Measurements from ENCODE around the gene SCGB3A2.

SCGB3A2 gene

GRCh38 chr5:147851578-147851977 lies 26.9 kb upstream of the SCGB3A2 start:
- no peak overlapping the region for H3K27ac ChIP-seq
- H3K9me3 ChIP-seq (ENCODE audit: control insufficient read depth, low read length): no peaks in the 10 kb centered on the region
- H2AFZ ChIP-seq: no peak overlapping the region
- H3K4me2 ChIP-seq (ENCODE audit: low read length): no peak overlapping the region
- no peaks in the 10 kb centered on the region for H3K4me1 ChIP-seq
- H3K27me3 ChIP-seq (ENCODE audit: control insufficient read depth, insufficient read depth, low read length): no peaks in the 10 kb centered on the region
- no peak for TF ChIP-seq CTCF (IDR thresholded peaks at IDR 0.05)
- no peak overlapping the region for H3K4me3 ChIP-seq (ENCODE audit: low read depth, low read length)
- H3K9ac ChIP-seq: no peak overlapping the region
- H3K79me2 ChIP-seq: no peaks in the 10 kb centered on the region
- no peaks in the 10 kb centered on the region for H3K36me3 ChIP-seq (ENCODE audit: control insufficient read depth, insufficient read depth, low read length)

GRCh38 chr5:147852365-147852764 lies 26.1 kb upstream of the SCGB3A2 start:
- no peaks in the 10 kb centered on the region for H3K9me3 ChIP-seq (ENCODE audit: control insufficient read depth, low read length)
- no peaks in the 10 kb centered on the region for H3K79me2 ChIP-seq
- H3K4me3 ChIP-seq (ENCODE audit: low read depth, low read length): no peak overlapping the region
- no peak overlapping the region for H3K4me2 ChIP-seq (ENCODE audit: low read length)
- no peaks in the 10 kb centered on the region for H3K27me3 ChIP-seq (ENCODE audit: control insufficient read depth, insufficient read depth, low read length)
- no peaks in the 10 kb centered on the region for H3K36me3 ChIP-seq (ENCODE audit: control insufficient read depth, insufficient read depth, low read length)
- no peak for TF ChIP-seq CTCF (IDR thresholded peaks at IDR 0.05)
- H3K9ac ChIP-seq: no peak overlapping the region
- no peak overlapping the region for H3K27ac ChIP-seq
- no peak overlapping the region for H2AFZ ChIP-seq
- no peaks in the 10 kb centered on the region for H3K4me1 ChIP-seq

- Histone ChIP-seq H3K27ac (no peak overlapping the region), H3K27me3 (ENCODE audit: control insufficient read depth, insufficient read depth, low read length) (no peaks in the 10 kb centered on the region), H2AFZ (no peak overlapping the region), H3K9me3 (ENCODE audit: control insufficient read depth, low read length) (no peaks in the 10 kb centered on the region), H3K79me2 (no peaks in the 10 kb centered on the region), H3K36me3 (ENCODE audit: control insufficient read depth, insufficient read depth, low read length) (no peaks in the 10 kb centered on the region), H3K4me2 (ENCODE audit: low read length) (no peak overlapping the region), H3K9ac (no peak overlapping the region), H3K4me3 (ENCODE audit: low read depth, low read length) (no peak overlapping the region), H3K4me1 (no peaks in the 10 kb centered on the region)
- TF ChIP-seq CTCF (IDR thresholded peaks at IDR 0.05): no peak
These were observed 25.0 kb upstream of the SCGB3A2 start for GRCh38 chr5:147853372-147853987.

- H3K36me3 ChIP-seq (ENCODE audit: control insufficient read depth, insufficient read depth, low read length): no peaks in the 10 kb centered on the region
- H3K27ac ChIP-seq: no peak overlapping the region
- H3K9ac ChIP-seq: no peak overlapping the region
- H3K4me2 ChIP-seq (ENCODE audit: low read length): no peak overlapping the region
- H3K9me3 ChIP-seq (ENCODE audit: control insufficient read depth, low read length): no peaks in the 10 kb centered on the region
- no peaks in the 10 kb centered on the region for H3K27me3 ChIP-seq (ENCODE audit: control insufficient read depth, insufficient read depth, low read length)
- H3K4me3 ChIP-seq (ENCODE audit: low read depth, low read length): no peak overlapping the region
- TF ChIP-seq CTCF (IDR thresholded peaks at IDR 0.05): no peak
- H2AFZ ChIP-seq: no peak overlapping the region
- H3K4me1 ChIP-seq: no peaks in the 10 kb centered on the region
- no peaks in the 10 kb centered on the region for H3K79me2 ChIP-seq
These were observed 24.2 kb upstream of the SCGB3A2 start for GRCh38 chr5:147854331-147854730.
